WTC11 (cell line): ENCODE measurements around the gene SOX6.

ENCODE experiments used
- CTCF ChIP-seq: fragments of 200-600 bp; IDR thresholded peaks from 2 replicates; pipeline ENCODE4 v1.8.0; 2022; ENCODE audit warnings: antibody characterized with exemption
- HMGXB4 ChIP-seq: sonication (generic); formaldehyde crosslinking; IDR thresholded peaks from 2 replicates; pipeline ENCODE4 v1.8.1; 2023; ENCODE audit warnings: mild to moderate bottlenecking, moderate library complexity, missing genetic modification reagents
- JAZF1 ChIP-seq: fragments of 250-450 bp; sonication (Bioruptor Pico); IDR thresholded peaks from 2 replicates; pipeline ENCODE4 v1.9.0; 2021; ENCODE audit warnings: moderate library complexity, mild to moderate bottlenecking, inconsistent platforms
- NFYB ChIP-seq: sonication (generic); formaldehyde crosslinking; conservative IDR thresholded peaks from 2 replicates; pipeline ENCODE4 v1.8.0; 2022; ENCODE audit warnings: low read depth, missing genetic modification reagents
- USF2 ChIP-seq: sonication (generic); formaldehyde crosslinking; IDR thresholded peaks from 2 replicates; pipeline ENCODE4 v1.8.1; 2023; ENCODE audit warnings: mild to moderate bottlenecking, missing genetic modification reagents, moderate library complexity
- ZNF423 ChIP-seq: fragments of 250-450 bp; sonication (Bioruptor Pico); IDR thresholded peaks from 2 replicates; pipeline ENCODE4 v2.1.2; 2022; ENCODE audit warnings: mild to moderate bottlenecking, moderate library complexity
- ZNF425 ChIP-seq: fragments of 250-450 bp; sonication (Bioruptor Pico); conservative IDR thresholded peaks from 2 replicates; pipeline ENCODE4 v1.9.0; 2021; ENCODE audit warnings: mild to moderate bottlenecking

- TF ChIP-seq NFYB (no peak), USF2 (CRISPR knock-in tag) (no peak), HMGXB4 (no peak), CTCF (no peak), JAZF1 (CRISPR knock-in tag) (no peak), ZNF423 (no peak), ZNF425 (CRISPR knock-in tag) (no peak)
Measured at GRCh38 chr11:16276251-16276650, 80.1 kb downstream of the SOX6 start.
